Measurements from ENCODE around the gene PMM2.

The PMM2 gene

GRCh38 chr16:8788578-8789172, 9.0 kb upstream of the PMM2 start:
- Histone ChIP-seq H3K9me2 (replicated peaks; ENCODE audit: low read depth, low read length) (no peaks in the 10 kb centered on the region), H3K4me1 (ENCODE audit: insufficient read depth, low read length, poor library complexity, severe bottlenecking) (no peaks in the 10 kb centered on the region), H3F3A (ENCODE audit: low read depth) (no peaks in the 10 kb centered on the region), H3K9me3 (ENCODE audit: insufficient read depth, low read depth, low read length) (no peaks in the 10 kb centered on the region), H3K79me2 (ENCODE audit: insufficient read depth, low read length) (no peaks in the 10 kb centered on the region), H3K4me2 (ENCODE audit: low read depth, low read length, poor library complexity, severe bottlenecking) (no peak overlapping the region), H3K36me3 (ENCODE audit: insufficient read depth, low read length) (no peaks in the 10 kb centered on the region), H4K20me1 (ENCODE audit: insufficient read depth, low read length, poor library complexity, severe bottlenecking) (no peaks in the 10 kb centered on the region), H2AFZ (ENCODE audit: low read length) (no peak overlapping the region), H3K27me3 (ENCODE audit: insufficient read depth, low read length, poor library complexity, severe bottlenecking) (no peaks in the 10 kb centered on the region), H3K9ac (ENCODE audit: low read depth, low read length, poor library complexity, severe bottlenecking) (no peak overlapping the region), H3K4me3 (ENCODE audit: low read length, poor library complexity, severe bottlenecking) (no peak overlapping the region)
- no peak for TF ChIP-seq CTCF (conservative IDR thresholded peaks at IDR 0.05; ENCODE audit: low read length)
- no peak for TF ChIP-seq EZH2phosphoT487 (IDR thresholded peaks at IDR 0.05; ENCODE audit: borderline replicate concordance)

- Histone ChIP-seq H3K4me3 (ENCODE audit: low read length, poor library complexity, severe bottlenecking) (no peak overlapping the region), H4K20me1 (ENCODE audit: insufficient read depth, low read length, poor library complexity, severe bottlenecking) (no peaks in the 10 kb centered on the region), H3K27me3 (ENCODE audit: insufficient read depth, low read length, poor library complexity, severe bottlenecking) (no peaks in the 10 kb centered on the region), H3K36me3 (ENCODE audit: insufficient read depth, low read length) (no peaks in the 10 kb centered on the region), H3F3A (ENCODE audit: low read depth) (no peaks in the 10 kb centered on the region), H3K79me2 (ENCODE audit: insufficient read depth, low read length) (peaks cover 42% of the 10 kb centered on the region), H2AFZ (ENCODE audit: low read length) (no peak overlapping the region), H3K9ac (ENCODE audit: low read depth, low read length, poor library complexity, severe bottlenecking) (no peak overlapping the region), H3K9me3 (ENCODE audit: insufficient read depth, low read depth, low read length) (no peaks in the 10 kb centered on the region), H3K9me2 (replicated peaks; ENCODE audit: low read depth, low read length) (no peaks in the 10 kb centered on the region), H3K4me2 (ENCODE audit: low read depth, low read length, poor library complexity, severe bottlenecking) (no peak overlapping the region), H3K4me1 (ENCODE audit: insufficient read depth, low read length, poor library complexity, severe bottlenecking) (peaks cover 6% of the 10 kb centered on the region)
- TF ChIP-seq EZH2phosphoT487 (IDR thresholded peaks at IDR 0.05; ENCODE audit: borderline replicate concordance) = no peak
- TF ChIP-seq CTCF (conservative IDR thresholded peaks at IDR 0.05; ENCODE audit: low read length) = no peak
These were observed 2.5 kb upstream of the PMM2 start for GRCh38 chr16:8795091-8795490.

- H3K79me2 ChIP-seq (ENCODE audit: insufficient read depth, low read length) = peaks cover 48% of the 10 kb centered on the region
- H3K4me2 ChIP-seq (ENCODE audit: low read depth, low read length, poor library complexity, severe bottlenecking) = peak overlapping the region; percentile 92
- H3K36me3 ChIP-seq (ENCODE audit: insufficient read depth, low read length) = no peaks in the 10 kb centered on the region
- peaks cover 6% of the 10 kb centered on the region for H3K4me1 ChIP-seq (ENCODE audit: insufficient read depth, low read length, poor library complexity, severe bottlenecking)
- H3K9me3 ChIP-seq (ENCODE audit: insufficient read depth, low read depth, low read length) = no peaks in the 10 kb centered on the region
- H3K27me3 ChIP-seq (ENCODE audit: insufficient read depth, low read length, poor library complexity, severe bottlenecking) = no peaks in the 10 kb centered on the region
- no peak for TF ChIP-seq EZH2phosphoT487 (IDR thresholded peaks at IDR 0.05; ENCODE audit: borderline replicate concordance)
- no peak for TF ChIP-seq CTCF (conservative IDR thresholded peaks at IDR 0.05; ENCODE audit: low read length)
- H3K4me3 ChIP-seq (ENCODE audit: low read length, poor library complexity, severe bottlenecking) = no peak overlapping the region
- no peaks in the 10 kb centered on the region for H4K20me1 ChIP-seq (ENCODE audit: insufficient read depth, low read length, poor library complexity, severe bottlenecking)
- H3K9ac ChIP-seq (ENCODE audit: low read depth, low read length, poor library complexity, severe bottlenecking) = peak overlapping the region; percentile 86
- H2AFZ ChIP-seq (ENCODE audit: low read length) = no peak overlapping the region
- H3F3A ChIP-seq (ENCODE audit: low read depth) = no peaks in the 10 kb centered on the region
- H3K9me2 ChIP-seq (replicated peaks; ENCODE audit: low read depth, low read length) = no peaks in the 10 kb centered on the region
These were observed 1.8 kb upstream of the PMM2 start for GRCh38 chr16:8795818-8796217.

Data from Loucy (cell line).